ENCODE results near the gene FBLN1.

DNA sequence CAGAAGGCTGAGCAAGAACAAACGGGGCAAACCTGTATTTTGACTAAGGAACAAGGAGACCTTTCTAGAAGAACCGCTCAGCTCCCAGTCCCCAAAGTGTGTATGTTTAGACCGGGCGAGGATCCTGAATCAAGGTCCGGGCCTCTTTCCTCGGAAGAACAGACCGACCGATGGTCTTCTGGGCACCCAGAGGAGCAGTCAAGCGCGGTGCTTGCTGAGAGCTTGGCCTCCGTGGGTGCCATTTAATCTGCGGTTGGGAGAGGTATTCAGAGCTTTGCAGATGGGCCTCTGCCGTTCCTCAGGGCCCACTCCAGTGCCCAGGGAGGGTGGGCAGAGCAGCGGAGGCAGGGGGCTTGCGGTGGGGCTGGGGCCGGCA is 142.5 kb downstream of the FBLN1 start:
- TF ChIP-seq, protein P1, sequence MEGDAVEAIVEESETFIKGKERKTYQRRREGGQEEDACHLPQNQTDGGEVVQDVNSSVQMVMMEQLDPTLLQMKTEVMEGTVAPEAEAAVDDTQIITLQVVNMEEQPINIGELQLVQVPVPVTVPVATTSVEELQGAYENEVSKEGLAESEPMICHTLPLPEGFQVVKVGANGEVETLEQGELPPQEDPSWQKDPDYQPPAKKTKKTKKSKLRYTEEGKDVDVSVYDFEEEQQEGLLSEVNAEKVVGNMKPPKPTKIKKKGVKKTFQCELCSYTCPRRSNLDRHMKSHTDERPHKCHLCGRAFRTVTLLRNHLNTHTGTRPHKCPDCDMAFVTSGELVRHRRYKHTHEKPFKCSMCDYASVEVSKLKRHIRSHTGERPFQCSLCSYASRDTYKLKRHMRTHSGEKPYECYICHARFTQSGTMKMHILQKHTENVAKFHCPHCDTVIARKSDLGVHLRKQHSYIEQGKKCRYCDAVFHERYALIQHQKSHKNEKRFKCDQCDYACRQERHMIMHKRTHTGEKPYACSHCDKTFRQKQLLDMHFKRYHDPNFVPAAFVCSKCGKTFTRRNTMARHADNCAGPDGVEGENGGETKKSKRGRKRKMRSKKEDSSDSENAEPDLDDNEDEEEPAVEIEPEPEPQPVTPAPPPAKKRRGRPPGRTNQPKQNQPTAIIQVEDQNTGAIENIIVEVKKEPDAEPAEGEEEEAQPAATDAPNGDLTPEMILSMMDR (conservative IDR thresholded peaks at IDR 0.05; ENCODE audit: low read length): no peak
- TF ChIP-seq EZH2phosphoT487 (IDR thresholded peaks at IDR 0.05; ENCODE audit: borderline replicate concordance): no peak
